ENCODE data around the gene CSKMT.
"Not testable (repeated sequence)": the region's sequence is repeated elsewhere in the genome, so short reads cannot be mapped to it uniquely, and the experiment has no call there.

Gene CSKMT, protein sequence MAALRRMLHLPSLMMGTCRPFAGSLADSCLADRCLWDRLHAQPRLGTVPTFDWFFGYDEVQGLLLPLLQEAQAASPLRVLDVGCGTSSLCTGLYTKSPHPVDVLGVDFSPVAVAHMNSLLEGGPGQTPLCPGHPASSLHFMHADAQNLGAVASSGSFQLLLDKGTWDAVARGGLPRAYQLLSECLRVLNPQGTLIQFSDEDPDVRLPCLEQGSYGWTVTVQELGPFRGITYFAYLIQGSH

DNA sequence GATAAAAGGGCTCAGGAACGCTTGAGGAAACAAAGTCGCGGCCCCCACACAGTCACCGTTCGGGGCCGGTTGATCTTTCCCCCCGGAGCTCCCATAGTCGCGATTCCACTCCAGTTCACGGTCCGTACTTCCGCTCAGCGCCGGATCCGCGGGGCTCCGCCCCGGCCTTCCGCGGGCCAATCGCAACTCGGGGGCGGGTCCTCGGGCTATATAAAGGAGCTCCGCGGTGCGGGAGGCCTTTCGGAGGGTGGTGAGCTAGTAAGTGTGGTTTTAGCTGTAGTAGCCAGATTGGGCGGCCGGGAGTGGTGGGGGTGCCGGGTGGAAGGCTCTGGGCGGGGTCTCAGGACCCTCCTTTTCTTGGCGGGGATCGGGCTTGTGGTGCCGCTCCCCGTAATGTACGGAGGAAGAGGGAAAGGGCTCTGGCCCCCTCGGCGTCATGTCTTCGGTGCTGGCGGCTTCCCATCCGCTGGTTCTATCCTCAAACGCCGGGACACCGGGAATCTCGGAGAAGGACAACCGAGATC is at the start of gene CSKMT, which contains the start of gene C11orf98:
Gene CSKMT, plus strand, starts transcription at position 238 of the 524 bp plus-strand sequence. CDS start 568 bp downstream, outside the sequence.
Gene C11orf98, minus strand, starts transcription at position 136 of the 524 bp plus-strand sequence. Its CDS starts 41 bp downstream, at position 95.
- peak; percentile 91 for DNase-seq

DNA sequence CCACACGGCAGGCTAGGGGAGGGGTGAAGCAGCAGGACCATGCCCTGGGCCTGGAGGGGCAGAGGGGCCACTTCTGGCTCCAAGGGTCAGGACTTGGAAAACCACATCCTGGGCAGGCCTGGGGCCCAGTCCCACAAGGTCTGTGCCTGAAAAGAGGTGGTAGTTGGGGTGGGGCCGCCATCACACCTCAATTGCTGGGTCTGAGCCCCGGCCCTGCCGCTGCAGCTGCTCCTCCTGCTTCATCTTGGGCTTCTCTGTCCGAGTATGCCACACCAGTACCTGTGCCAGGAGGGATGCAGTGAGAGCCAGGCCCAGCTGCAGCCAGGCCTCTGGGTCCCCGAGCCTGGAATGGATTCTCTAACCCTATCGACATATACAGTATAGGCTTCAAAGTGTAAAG is 49.6 kb upstream of the CSKMT start:
- DNase-seq: no peak

DNA sequence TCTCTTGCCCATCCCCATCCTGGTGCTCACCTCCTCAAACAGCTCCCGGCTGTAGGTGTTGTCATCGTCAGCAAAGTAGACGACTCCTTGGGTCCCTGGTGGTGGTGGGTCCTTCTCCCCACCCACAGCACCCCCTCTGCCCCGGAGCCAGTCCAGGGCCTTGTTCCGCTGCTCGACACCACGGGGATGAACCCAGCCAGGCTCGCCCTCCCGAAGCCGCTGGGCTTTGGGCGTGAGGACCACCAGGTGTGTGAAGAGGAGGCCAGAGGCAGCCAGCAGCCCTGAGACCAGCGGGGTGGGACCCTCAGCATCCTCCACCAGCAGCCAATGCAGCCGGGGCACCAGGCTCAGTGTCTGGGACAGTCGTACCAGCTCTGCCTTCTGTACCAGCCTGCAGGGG is 48.2 kb upstream of the CSKMT start:
- DNase-seq: not testable (repeated sequence)

DNA sequence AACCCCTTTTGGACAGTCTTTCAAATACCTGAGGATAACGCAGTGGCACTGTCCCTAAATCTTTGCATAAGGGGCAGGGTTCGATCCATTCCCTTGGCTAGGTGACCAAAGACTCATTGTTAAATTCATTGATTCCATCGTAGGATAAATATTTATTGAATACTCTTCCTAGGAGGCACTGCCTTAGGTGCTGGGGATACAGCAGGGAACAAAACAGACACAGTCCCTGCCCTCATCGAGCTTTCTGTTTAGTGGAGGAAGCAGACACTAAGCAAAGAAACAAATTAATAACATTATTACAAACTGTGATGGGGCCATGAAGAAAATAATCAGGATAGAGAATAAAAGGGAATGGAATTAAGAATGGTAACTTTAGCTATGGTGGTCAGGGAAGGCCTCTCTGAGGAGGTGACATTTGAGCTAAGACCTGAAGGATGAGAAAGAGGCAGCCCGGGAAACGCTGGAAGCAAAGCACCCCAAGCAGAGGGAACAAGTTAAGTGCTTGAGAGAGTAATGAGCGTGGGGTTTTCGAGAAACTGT is 44.0 kb upstream of the CSKMT start:
- DNase-seq: no peak

DNA sequence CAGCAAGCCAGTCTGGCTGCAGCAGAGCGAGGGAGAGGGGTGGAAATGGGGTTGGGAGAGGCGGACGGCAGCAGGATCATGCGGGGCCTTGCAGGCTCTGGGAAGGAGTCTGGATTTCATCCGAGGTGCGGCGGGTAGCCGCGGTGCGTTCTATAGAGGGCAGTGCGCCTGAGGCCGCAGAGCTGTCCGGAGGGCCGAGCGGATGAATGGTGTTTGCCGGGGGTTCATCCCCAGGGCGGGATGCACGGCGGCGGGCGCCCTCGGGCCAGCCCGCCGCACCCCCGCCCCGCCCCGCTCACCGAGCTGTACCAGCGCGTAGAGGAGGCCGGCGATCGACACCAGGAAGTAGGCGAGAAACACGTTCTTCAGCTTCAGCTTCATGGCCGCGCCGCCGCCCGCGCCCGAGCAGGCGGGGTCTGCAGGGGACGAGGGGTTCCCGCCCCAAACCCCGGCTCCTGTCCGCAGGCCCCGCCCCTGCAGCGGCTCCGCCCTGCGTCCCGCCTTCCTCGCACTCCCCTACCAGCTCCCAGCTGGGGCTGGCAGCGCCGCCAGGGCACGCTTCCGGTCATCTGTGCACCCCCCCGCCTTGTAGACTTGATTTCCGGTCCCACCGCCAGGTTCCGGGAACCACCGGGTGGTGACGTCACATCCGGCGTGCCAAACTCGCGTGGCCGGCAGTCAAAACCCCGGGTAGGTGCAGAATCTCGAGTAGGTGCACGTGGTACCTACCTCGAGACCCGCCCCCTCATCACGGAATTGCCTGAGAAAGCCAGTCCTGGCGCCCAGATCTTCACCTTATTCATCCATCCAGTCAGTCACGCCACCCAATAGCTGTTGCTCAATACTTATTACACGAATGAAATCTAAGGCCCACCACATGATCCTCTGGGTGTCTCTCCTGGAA is 43.3 kb upstream of the CSKMT start, which contains the start of gene B3GAT3:
Gene B3GAT3, minus strand, starts transcription at position 420 of the 904 bp plus-strand sequence. Its CDS starts 39 bp downstream, at position 381.
- peak; percentile 94 for DNase-seq

DNA sequence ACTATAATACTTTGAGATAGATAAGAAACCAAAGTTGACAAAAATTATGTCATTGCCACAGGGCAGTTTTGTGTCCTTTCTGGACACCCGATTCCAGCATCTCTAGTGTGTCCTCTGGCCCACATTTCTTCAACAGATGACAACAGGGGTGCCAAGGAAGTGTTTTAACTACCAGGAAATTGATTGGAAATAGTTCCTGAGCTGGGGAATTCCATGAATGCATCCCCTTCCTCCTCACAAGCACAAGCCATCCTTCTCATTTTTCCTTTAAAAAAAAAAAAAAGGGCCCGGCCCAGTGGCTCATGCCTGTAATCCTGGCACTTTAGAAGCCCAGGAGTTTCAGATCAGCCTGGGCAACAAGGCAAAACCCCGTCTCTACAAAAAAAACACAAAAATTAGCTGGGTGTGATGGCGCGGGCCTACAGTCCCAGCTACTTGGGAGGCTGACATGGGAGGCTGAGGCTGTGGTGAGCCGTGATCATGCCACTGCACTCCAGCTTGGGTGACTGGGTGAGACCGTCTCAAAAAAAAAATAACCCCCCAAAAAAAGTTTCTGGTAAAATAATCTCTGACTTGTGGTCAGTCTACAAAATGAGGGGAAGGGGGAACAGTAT is 42.5 kb upstream of the CSKMT start:
- DNase-seq: no peak

DNA sequence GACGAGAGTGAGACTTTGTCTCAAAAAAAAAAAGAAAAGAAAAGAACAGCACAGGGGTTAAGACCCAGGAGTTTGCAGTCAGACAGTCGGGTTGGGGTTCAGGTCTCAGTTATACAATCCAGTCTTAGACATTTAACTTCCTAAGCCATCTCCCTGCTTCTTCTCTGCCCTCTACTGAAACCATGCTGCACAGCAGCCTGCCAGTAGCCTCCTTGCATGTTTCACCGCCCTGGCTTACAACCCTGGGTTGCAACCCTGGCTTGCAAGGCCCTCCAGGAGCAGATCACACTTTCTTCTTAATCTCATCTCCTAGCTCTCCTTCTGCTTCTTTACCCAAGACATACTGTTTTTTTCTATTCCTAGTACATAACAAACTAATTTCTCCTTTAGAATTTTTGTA is 37.4 kb upstream of the CSKMT start:
- DNase-seq: no peak

DNA sequence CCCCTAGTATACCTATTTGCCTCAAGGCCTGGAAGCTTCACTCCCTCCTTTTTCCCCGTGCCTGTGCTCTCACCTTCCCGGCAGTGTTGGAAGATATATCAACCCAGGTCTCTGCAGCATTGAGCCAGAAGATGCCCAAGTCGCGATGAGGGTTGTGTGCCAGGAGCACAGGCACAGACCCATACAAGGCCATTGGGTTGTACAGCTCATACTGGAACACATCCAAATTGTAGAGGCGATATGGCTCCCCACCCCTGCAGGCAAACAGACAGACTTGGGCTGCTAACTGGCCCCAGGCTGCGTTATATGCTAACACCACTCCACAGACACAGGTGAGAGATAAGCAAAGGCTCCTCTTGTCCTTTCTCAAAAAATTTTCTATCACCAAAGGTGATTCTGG is 32.6 kb upstream of the CSKMT start:
- no peak for DNase-seq

DNA sequence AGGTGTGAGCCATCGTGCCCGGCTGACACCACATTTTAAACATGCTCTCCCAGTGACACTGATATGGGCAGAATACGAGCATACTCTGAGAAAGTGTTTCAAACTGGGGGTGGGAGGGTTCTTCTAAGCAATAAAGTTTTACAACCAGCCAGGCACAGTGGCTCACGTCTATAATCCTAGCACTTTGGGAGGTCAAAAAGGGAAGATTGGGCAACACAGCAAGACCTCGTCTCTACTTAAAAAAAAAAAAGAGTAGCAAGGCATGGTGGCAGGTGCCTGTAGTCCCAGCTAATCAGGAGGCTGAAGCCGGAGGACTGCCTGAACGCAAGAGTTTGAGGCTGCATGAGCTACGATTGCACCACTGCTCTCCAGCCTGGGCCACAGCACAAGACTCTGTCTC is 20.9 kb upstream of the CSKMT start:
- no peak for DNase-seq

DNA sequence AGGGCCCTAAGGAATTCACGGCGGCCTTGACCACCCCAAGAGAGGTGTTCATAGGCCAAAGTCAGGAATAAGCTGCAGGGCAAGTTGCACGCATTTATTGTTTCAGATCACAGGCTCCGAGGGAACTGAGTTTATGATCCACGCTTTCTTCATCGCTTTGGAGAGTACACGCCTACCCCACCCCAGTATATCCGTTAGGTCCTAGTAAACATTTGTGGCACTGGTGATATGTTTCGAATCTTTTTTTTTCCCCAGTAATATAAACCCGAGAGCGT is 19.5 kb upstream of the CSKMT start:
- no peak for DNase-seq

DNA sequence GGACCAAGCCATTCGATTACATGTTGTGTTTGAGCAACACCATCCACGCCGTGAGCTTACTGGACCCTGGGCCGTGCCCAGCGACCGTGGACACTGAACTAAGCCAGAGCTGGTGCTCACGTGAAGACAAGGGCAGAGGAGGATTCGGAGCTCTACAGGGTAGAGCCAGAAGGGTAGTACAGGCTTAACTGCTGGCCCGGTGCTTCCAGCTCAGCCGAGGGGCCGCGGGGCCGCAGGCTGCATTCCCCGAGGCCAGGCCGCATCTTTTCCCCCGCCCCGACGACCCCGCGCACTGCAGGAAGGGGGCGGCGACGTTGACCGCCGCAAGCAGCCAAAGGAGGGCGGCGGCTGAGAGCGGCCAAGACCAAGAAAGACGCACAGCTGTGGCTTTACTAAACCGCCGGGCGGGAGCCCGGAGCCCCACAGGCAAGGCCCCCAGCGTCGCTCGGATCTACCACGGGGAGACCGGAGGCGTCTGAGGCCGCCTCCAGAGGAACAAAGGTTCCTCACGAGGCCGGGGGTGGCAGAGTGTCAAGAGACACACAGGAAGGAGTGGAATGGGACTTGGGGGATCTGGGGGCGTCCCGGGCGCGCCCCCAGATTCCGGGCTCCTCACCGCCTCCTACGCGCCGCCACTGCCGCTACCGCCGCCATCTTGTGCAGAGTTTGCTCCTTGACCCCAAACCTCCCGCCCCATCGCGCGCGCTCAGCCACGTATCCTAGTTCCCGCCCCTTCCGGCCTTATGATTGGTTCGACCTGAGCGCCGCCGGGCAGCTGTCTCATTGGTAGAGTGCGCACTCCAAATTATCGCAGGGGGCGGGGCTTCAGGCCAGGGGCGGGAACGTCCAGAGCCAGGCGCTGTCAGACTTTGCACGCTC is 18.9 kb upstream of the CSKMT start, which contains the start of gene GANAB:
Gene GANAB, minus strand, starts transcription at position 668 of the 879 bp plus-strand sequence. Its CDS starts 14 bp downstream, at position 654.
- DNase-seq: peak; percentile 100

DNA sequence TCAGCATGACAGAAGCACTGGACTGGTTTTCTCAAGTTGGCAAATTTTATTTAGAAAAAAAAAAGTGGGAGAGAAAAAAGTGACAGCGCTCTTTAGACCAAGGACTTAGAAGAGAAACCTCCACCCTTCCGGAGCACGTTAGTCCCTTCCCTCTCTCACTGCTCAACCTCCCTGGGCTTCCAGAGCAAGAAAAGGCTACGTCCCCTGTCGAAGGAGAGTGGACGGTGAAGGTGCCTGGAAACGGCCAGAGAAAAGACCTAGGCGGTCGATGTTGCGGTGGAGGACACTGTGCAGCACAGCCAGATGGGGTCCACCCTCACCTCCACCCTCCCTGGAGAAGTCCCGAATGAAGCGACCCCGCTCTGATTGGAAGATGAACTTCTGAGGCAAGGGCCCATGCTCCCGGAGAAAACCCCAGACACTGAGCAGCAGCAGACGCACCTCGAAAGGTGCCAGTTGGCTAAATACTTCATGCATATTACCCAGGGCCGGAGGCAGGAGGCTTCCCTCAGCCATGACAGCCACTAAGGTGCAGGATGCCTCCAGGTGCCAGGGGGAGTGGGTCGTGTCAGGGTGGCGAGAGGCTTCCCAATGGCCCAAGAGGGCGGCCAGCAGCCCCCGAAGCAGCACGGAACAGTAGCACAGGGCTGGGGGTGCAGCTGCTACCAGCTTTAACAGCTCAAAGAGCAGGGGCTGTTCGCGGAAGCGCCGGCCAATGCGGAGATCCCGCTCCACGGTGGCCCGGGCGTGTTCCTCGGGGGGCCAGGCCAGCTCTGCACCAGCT is 18.1 kb upstream of the CSKMT start:
- no peak for DNase-seq

DNA sequence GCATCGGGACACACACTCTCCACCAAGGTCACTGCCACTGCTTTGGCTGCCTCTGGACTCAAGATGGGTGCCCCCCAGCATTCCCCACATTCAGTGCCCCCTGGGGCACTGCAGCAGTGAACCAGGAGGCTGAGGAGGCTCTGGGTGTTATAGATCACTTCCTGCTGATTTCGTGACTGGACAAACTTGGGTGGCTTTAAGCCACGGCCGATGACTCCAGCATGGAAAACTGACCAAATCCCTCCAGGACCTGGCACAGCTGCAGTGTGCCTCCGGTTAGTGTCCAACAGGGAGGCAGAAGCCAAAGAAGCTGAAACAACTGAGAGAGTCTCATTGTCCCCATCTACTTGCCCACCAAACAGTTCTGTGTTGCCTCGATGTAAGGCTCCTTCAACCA is 17.5 kb upstream of the CSKMT start:
- DNase-seq: no peak

DNA sequence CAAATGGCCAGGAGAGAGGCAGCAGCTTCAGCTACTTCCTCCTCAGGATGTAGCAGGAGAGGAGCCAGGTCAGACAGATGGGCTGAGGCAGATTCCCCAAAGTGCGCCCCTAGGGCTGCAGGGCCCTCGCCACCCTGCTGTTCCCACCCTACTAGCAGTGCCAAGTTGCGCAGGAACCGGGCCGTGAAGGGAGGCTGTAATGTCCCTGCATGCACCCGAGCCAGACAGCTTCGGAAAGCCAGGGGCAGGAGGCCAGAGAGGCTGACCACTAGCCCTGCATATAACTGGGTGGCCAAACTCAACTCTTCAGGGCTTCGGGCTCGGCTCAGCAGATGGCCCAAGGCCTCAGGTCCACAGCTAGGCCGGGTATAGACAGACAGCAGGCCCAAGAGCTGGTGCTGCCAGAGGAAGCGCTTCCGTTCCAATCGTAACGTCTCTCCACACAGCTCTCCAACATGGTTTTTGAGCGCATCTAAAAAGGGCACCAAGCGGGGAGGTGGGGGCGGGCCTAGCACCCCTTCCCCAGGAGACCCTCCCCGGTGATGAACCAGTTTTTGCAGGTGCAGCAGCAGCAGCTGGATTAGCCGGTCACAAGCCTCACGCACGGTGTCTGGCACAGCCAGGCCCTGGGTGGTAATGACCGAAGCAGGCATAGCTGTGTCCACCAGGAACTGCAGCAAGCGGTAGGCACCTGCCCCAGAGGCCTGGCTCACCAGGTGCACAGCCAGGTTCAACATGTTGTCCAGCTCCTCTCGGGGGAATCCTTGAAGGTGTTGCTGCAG is 16.7 kb upstream of the CSKMT start:
- no peak for DNase-seq

DNA sequence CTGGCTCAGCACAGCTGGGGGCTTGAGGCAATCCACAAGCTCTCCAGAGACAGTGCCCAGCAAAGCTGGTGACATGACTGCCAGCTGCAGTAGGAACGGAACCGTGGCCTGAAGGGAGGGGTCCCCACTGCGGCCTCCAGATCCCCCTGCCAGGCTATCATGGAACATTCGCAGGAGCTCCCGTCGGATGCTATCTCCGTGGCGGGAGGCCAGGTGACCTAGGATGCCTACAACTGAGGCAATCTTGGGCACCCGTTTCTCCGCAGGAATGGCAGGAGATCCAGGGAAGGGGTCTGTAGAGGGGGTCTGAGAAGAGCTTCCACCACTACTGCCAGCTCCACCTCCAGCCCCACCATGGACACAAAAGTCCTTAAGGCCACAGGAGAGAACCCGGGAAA is 16.1 kb upstream of the CSKMT start:
- DNase-seq: no peak

DNA sequence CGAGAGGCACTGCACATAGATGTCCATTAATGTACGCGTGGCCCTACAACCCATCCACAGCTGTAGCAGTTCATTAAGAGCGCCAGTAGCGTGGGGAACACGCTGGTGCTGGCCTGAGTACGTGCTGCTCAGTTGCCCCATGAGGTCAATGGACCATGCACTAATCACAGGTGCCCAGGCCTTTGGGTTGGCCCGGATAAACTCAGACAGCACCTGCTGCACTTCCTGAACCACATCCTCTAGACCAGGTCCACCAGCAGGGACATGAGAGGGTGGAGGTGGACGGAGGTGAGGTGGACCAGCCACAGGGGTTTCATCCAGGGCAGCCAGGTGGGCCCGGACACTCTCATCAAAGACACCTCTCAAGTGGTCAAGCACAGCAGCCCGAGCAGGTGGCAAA is 15.6 kb upstream of the CSKMT start:
- no peak for DNase-seq

DNA sequence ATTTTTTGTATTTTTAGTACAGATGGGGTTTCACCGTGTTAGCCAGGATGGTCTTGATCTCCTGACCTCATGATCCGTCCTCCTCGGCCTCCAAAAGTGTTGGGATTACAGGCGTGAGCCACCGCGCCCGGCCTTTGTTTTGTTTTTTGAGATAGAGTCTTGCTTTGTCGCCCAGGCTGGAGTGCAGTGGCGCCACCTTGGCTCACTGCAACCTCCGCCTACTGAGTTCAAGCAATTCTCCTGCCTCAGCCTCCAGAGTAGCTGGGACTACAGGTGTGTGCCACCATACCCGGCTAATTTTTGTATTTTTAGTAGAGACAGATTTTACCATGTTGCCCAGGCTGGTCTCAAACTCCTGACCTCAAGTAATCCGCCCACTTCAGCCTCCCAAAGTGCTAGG is 14.8 kb upstream of the CSKMT start:
- not testable (repeated sequence) for DNase-seq

DNA sequence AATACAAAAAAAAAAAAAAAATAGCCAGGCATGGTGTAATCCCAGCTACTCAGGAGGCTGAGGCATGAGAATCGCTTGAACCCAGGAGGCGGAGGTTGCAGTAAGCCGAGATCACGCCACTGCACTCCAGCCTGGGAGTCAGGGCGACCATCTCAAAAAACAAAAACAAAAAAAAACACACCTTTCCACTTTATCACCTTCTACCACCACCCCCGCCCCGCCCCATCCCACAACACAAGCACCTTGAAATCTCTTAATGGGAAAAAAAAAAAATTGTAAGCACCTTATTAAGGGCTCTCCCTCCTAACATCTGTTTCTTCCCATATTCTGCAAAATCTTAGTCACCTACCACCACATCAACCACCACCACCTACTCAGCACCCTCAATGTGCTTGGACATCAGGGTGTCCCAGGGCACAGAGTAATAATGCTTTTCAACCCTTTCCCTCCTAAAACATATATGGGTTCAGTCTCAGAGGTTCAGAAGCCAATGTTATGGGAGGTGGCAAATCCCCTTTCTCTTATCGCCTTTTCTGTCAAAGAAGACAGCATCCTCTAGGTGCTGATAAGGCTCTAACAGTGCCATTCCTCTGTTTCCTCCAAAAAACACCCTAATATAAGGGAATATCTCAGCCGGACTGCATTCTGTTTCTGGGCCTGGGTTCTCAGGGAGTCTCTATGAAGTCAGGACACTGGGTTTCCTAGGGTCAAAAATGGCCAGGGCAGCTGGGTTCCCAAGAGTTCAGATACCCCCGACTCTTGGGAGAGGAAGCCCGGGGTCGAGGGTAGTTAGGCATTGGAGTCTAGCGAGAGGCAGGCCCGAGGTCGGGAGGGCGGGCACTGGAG is 12.7 kb upstream of the CSKMT start:
- no peak for DNase-seq

DNA sequence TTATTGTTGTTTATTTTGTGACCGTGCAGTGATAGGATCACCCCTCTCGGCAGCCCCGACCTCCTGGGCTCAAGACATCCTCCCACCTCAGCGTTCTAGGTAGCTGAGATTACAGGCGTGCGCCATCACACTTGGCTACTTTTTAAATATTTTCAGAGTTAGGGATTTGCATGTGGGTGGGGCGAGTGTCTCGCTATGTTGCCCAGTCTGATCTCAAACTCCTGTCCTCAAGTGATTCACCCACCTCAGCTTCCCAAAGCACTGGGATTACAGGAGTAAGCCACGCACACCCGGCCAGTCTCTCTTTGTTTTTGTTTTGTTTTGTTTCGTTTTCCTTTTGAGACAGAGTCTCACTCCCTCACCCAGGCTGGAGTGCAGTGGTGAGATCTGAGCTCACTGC is 10.8 kb upstream of the CSKMT start:
- no peak for DNase-seq
